ENCODE results near the gene CAMTA1.
A peak's percentile ranks its signal among the peaks of the same experiment; 100 is the strongest.
"Not testable (repeated sequence)": the region's sequence is repeated elsewhere in the genome, so short reads cannot be mapped to it uniquely, and the experiment has no call there.

CAMTA1 gene

DNA sequence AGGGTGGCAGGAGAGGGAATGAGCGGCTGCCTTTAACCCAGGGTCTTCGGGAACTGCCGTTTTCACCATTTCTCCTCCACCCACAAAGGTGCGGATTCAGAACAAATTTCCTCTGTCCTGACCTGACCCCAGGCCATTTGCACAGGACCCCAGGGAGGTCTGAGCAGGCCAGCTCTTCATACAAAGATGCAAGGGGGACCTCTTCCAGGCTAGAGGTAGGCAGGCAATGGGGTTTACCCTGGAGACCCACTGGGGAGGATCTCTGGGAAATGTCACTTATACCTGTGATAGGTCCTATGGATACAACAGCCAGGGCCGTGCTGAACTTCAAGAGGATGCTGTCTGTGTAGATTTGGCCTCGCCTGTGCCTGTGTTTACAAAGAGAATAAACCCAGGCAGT, 896.1 kb downstream of the CAMTA1 start:
- DNase-seq = no peak

DNA sequence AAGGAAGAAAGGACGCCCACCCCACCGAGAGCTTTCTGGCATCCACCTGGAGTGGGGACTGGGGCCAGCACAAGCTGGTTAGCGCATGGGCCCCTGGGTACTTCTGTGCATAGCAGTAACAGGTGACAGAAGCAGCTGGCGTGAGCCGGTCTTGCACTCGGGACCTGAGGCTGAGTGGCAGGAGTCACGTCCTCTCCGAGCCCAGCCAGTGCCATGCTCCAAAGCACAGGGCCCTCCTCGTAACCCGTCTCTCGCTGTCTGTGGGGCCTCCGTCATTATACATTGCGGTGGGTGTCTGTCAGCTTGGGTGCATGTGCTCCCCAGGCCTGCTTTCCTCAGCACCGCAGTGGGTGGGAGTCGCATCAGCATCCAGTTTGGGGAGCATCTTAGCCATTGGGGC, 898.3 kb downstream of the CAMTA1 start:
- no peak for DNase-seq

DNA sequence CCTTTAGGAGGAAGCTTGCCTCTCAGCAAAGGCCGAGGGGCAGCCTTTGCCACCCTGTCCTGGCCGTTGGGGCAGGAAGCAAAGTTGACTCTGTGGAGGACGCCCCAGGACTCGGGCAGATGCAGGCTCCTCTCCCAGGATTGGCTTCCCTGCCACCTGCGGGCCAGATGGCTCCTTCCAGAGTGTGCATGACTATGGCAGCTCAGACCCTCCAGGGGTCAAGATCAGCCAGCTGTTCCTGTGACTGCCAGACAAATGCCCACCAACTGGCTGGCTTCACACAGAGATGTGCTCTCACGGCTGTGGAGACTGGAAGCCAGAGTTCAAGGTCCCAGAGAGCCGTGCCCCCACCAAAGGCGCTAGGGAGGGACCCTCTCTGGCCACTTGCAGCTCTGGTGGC, 898.9 kb downstream of the CAMTA1 start:
- DNase-seq = no peak

DNA sequence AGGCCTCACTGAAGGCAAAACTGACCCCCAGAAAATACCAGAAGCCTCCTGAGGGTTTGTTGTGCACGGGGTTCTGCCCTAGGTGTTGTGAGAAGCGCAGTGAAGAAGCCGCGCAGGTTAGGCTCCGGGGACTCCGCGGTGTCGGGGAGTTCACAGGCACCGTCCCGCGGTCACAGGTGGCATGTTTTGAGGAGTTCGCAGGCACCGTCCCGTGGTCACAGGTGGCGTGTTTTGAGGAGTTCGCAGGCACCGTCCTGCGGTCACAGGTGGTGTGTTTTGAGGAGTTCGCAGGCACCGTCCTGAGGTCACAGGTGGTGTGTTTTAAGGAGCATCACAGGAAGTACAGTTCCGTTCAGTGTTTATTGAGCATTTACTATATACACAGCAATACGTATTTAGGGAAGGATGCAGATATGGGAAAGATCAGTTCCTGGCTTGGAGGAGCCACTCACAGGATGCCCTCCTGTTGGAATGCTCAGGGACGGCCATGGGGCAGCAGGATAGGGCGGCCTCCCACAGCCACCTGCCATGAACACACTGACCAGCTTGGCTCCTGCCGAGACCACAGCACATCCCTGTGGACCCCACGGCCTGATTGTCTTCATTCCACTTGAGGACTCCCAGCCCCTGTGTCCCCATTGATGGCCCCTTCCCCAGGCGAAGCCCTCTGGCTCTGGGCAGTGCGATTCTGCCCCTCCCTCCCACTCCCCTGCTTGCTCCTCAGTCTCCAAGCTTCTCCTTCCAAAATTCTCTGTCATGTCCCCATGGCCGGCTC, 899.8 kb downstream of the CAMTA1 start:
- no peak for DNase-seq

DNA sequence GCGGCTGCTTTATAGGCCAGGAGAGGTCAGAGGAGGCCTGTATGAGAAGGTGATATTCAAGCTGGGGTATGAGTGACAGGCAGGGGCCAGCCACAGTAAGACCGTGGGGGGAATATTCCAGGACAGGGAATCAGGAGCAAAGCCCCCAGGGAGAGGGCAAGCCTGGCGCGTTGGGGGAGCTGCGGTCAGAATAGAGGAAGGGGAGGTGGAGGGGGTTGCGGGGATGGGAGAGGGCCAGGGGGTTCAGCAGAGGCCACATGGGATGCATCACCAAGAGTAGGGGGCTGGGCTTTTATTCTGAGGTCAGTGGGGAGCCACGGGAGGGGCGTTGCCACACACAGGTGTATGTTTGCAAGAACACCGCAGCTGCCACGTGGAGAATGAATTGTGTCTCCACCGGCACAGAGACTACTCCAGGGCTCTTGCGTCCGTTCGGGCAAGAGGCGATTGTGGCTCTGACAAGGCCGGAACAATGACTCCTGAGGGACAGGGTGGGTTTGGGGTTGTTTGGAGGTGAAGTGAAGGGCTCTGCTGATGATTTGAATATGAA, 901.1 kb downstream of the CAMTA1 start:
- DNase-seq = no peak

DNA sequence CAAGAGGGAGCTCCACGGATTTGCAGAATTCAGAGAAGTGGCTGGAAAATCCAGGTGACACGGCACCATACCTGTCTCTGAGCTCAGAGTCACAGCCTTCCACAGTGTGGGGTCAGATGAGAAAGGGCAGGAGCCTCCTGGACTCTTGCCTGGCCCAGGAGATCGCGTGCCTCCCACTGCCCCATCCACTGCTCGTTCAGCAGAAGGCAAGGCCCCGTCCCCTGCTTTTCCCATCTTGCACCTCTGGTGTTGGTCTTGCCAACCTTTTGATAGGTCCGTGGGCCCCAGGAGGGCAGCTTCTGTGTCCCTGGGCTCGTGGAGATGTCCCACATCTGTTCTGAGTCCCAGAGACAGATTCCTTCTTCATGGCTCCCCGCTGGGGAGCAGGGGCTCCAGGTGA, 902.2 kb downstream of the CAMTA1 start:
- DNase-seq = no peak

DNA sequence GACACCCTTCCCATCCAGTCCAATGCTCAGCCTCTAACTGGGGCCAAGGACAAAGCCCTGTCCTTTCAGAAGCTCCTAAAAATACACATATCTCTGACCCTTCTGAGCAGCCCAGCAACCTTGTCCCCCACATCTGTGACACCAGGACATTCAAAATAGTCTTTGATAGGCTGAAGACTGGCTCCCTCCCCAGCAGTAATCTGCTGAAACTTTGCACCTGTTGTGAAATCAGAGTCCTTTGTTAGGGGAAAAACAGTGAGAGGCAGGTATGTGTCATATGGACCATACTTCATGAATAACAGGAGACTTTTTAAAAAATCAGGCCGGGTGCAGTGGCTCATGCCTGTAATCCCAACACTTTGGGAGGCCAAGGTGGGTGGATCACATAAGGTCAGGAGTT, 903.4 kb downstream of the CAMTA1 start:
- no peak for DNase-seq

DNA sequence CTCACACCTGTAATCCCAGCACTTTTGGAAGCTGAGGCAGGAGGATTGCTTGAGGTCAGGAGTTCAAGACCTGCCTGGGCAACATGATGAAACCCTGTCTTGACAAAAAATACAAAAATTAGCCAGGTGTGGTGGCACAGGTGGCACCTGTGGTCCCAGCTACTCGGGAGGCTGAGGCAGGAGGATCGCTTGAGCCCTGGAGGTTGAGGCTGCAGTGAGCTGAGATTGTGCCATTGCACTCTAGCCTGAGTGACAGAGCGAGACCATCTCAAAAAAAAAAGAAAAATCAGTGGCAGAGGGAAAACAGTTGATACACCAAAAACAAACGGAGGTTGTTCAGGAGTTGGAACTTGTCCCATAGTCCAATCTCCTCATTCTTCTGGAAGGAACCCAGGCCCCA, 904.1 kb downstream of the CAMTA1 start:
- DNase-seq = not testable (repeated sequence)

DNA sequence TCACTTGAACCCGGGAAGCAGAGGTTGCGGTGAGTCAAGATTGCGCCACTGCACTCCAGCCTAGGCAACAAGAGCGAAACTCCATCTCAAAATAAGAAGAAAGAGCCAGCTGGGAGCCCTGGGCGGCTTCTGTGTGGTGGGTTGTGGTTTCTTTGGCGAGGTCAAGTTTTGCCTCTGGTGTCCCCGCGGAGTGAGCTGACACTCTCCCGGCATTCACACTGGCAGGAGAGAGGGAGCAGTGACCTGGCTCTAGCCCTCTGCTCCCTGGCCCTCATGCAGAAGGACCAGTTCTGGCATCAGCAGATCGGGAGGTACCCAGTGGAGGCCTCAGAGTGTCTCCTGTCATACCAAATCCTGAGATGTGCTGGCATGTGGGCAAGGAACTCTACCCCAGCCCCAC, 904.8 kb downstream of the CAMTA1 start:
- no peak for DNase-seq

DNA sequence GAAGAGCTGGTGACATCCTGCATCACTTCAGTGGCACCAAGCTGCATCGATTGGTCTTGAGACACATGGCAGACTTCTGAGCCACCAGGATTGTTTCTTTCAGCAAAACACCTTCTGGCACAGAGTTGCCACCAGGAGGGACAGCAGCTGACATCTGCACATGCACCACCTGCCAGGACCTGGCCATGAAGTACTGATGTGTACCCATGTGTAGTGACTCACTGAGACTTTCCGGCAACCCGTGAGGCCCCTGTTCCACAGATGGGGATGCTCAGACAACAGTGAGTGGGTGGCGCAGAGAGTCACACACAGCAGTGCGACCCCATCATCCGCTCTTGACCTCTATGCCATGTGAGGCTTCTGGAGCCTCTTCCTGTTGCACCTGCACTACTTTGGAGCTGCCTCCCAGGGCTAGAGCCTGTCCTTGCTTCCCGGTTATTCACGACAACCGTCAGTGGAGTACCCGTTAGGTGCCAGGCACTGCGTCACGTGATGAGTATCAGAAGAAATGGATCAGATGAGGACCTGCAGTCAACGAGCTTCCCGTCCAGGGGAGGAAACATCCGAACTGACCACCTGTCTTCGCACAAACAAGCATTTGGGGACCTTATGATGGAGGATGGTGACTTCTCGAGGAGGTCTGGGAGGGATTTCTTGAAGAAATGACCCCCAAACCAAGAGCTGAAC, 905.4 kb downstream of the CAMTA1 start:
- DNase-seq = no peak

DNA sequence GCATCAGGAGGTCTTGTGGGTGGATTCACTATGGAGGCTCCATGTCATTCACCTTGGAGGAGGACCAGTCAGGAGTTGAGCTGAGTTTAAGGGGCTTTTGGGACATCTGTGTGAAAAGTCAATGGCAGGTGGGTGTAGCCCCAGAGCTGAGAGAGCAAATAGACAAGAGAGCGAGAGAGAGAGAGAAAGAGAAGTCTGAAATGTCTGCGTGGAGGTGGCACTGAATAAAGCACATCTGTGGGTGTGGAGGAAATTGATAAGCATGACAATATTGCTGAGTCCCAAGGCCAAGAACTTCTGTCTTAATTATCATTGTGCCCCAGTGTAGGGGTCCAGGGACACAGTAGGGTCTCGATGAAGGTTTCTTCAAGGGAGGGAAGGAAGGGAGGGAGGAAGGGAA, 906.3 kb downstream of the CAMTA1 start:
- DNase-seq = no peak

DNA sequence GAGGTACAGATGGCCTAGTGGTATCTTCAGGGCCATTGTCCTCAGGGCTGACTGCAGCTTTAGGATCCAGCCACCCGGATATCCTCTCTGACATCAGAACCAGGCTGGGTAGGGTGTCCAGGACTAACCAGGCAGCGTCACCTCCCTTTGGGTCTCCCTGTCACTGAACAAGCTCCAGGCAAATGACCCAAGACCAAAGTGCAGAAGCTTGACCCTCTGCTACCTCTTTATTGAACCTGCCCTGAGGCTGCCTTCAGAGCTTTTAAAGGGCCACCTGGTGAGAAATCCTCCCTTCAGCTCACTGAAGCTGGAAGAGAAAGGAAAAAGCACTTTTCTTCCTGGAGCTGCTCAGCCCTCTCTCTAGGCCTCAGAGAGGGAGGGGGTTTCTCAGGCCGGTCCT, 906.8 kb downstream of the CAMTA1 start:
- DNase-seq = no peak

DNA sequence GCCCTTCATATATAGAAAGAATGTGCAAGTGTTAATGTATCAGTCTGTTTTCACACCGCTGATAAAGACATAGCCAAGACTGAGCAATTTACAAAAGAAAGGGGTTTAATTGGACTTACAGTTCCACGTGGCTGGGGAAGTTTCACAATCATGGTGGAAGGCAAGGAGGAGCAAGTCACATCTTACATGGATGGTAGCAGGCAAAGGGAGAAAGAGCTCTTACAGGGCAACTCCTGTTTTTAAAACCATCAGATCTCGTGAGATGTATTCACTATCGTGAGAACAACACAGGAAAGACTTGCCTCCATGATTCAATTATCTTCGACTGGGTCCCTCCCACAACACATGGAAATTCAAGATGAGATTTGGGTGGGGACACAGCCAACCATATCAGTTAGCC, 907.8 kb downstream of the CAMTA1 start:
- not testable (repeated sequence) for DNase-seq

DNA sequence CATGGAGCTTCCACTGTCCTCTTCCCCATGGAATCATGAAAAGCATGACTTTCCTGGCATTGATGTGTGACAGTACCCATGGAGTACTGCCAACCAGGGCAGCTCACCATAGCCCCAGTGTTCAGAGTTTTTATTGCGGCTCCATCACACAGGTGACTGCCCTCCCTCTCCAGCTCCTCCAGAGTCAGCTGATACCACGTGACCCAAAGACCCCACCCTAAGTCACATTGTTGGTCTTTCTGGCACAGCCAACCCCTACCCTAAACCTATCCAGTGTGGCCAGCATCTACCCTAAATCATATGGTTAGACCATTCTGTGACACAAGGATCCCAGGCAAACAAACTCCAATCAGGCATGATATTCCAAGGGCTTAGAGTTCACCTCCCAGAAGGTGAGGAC, 908.4 kb downstream of the CAMTA1 start:
- no peak for DNase-seq

DNA sequence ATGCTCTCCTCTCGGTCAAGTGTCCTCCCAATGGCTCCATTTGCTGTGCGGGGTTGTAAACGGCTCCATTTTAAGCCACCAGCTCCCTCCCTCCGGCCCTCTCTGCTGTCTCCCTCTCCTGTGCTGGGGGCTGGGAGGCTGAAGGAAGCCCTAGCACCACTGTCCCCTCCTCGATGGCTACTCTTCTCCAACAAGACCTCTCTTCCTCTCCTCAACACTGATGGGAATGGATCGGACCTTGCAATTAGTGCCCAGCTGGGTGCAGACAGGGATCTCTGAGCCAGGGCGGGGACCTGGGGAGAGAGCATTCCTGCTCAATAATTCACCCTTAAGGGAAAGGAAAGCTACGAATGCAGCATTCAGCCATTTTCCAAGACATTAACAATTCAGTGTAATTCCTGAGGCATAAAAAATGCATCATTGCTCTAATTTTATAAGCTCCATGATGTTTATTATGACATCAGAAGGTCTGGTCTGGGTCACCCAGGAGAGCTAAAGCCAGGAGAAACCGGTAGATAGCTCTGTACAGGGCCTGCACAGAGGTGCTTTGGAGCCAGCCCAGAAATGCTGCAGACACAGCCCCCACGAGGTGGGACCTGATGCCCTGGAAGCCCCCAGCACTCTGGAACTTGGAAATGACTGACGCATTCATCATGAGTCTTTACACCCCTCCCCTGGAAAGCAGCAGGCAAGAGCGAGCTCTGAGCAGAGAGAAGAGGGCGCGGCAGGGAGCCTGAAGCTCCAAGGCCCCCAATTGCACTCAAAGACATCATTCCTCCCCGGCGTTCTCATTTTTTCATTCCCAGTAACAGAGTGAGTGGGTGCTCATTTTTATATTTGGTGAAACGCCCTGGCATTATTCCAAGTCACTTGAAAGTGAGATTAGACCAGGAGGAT, 909.6 kb downstream of the CAMTA1 start:
- DNase-seq = no peak

DNA sequence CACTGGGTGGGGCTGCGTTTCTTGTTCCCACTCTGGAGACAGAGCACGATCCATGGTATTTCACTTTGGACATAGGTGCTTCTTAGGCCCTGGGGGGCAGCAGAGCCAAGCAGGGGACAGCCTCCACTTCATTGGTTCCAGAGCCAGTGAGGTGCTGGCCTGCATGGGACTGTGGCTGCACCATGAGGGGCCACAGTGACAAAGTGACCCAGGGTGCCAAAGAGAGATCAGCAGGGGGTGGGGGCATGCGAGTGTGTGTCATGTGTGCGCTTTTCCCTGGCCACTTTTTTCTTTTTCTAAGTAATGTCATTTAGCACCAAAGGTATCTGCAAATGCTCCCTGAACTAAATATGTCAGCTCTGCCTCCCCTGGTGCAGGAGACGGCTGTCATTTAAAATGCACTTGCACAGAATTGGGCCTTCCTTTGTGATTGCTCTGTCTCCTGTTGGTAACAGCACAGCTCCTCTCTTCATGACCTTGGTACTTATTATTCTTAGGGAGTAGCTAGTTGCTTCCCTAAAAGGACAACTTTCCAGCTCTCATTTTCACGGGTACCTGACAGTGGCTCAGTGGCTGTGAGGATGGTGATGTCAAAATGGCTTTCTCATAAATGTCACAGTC, 910.4 kb downstream of the CAMTA1 start:
- DNase-seq = no peak

DNA sequence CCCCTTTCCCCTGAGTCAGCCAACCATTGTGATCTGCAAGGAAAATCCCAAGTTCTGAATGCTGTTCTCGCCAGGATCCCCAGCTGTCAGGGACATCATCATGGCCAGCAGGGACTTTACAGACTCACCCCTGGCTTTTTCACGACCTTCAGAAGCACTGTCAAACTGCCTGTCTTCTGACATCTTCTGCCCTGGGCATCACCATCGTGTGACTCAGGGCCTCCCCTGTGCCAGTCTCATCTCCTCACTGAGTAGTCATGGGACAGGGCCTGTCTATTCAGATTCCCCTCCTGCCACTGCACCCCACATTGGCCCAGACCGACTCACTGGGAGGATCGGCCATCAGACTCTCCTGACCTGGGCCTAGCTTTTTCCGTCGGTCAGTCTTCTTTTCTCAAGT, 913.4 kb downstream of the CAMTA1 start:
- DNase-seq = no peak

DNA sequence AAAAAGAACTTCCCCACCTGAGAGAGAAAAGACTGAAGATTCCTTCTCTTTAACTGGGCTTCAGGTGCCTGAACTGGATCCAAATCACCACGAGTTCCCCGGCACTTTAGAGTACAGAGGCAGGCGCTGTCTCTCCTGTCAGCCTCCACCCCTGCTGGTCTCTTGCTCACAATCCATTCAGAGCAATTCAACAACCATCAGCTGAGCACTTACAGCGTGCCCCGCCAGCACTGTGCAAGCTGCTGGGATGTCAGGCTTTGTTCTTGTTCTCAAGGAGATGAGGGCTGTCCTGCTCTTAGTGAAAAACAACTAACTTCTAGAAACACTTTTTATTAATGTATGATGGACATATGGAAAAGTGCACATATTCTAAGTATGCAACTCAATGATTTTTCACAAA, 917.1 kb downstream of the CAMTA1 start:
- DNase-seq = no peak

DNA sequence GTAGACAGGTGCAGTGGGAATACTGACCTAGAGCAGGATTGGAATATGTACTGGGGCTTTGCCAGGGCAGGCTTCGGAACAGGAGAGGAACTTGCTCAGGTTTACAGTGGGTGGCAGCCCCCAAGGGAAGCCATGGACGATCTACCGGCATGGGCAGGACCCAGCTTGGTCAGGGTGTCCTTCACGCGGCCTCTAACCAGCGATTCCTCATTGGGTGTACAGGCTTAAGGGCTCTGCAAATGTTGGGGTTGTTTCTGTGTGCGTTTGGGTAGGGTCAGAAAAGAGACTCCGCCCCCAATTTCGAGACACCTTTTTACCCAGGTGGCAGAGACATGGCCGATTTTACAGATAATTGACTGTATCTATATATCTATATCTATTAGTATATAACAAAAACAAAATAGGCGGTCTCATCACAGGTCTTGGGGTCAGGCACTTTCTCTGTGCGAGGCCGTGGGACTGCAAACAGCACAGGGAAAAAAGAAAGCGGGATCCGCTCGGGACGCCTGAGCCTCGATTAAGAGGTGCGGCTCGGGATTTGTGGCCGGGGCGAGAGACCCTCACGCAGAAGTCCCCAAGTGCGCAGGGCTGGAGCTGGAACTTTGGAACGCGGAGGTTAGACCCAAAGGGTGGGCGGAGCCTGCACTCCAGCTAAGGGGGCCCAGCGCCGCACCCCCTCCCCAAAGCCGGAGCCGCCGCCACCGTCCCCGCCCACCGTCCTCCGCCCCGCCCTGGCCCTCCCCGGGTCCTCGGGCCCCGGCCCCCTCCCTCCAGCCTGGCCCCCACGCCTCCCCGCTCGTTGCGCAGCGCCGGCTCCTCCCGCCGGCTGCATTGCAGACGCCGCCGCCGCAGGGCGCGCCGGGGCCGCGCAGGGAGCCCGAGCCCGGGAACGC, 918.3 kb downstream of the CAMTA1 start:
- DNase-seq = no peak

DNA sequence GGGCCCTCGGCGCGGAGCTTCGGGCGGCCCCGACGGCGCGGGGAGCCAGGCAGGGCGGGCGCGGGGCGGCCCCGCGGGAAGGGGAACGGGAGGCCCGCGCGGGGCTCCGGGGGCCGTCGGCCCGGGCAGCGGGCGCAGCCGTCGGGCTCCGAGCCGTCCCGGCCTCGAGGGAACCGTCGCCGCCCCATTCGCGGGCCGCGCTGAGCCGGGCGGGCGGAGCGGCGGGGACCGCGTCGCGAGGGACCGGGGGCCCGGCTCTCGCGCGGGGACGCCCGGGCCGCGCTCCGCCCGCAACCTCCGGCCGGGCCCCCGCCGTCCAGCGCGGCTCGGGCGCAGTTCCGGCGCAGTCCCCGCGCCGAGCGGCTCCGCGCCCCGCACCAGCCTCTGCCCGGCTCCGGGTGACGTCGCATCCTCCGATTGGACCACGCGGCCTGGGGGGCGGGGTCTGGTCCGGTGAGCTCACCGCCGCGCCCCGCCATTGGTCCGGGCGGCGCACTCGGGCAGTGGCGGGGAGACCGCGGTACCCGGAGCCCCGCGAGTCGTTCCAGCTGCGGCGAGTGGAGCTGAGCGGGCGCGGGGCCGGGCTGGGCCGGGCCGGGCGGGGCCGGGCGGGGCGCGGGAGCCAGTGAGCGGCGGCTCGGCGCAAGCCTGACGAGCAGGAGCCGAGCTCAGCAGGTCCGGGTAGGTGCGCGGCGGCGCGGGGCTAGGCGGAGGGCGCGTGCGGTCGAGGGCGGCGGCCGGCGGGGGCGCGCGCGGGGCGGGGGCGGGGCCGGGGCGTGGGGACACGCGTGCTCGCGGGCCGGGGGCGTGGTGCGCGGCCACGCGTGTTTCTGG, 919.2 kb downstream of the CAMTA1 start:
- peak; percentile 88 for DNase-seq

All from NCI-H446 treated with DMSO at 0.1 percent for 48 hours (cell line).